NCI-H510A (cell line): ENCODE data around the gene HCAR3.

Source experiments
- DNase-seq: peaks from one replicate; lab custom pipeline; 2025; lab: John Stamatoyannopoulos, UW

The HCAR3 gene

GRCh38 chr12:122669397-122670070 lies 47.1 kb downstream of the HCAR3 start:
- no peak for DNase-seq

GRCh38 chr12:122668268-122668667 lies 48.3 kb downstream of the HCAR3 start:
- no peak for DNase-seq

- DNase-seq = no peak
Measured at GRCh38 chr12:122665759-122666158, 50.9 kb downstream of the HCAR3 start.

GRCh38 chr12:122665349-122665748 lies 51.3 kb downstream of the HCAR3 start:
- DNase-seq = no peak
